Measurements from ENCODE around the gene PLCL2.
"Not testable (repeated sequence)": the region's sequence is repeated elsewhere in the genome, so short reads cannot be mapped to it uniquely, and the experiment has no call there.

PLCL2 gene

DNA sequence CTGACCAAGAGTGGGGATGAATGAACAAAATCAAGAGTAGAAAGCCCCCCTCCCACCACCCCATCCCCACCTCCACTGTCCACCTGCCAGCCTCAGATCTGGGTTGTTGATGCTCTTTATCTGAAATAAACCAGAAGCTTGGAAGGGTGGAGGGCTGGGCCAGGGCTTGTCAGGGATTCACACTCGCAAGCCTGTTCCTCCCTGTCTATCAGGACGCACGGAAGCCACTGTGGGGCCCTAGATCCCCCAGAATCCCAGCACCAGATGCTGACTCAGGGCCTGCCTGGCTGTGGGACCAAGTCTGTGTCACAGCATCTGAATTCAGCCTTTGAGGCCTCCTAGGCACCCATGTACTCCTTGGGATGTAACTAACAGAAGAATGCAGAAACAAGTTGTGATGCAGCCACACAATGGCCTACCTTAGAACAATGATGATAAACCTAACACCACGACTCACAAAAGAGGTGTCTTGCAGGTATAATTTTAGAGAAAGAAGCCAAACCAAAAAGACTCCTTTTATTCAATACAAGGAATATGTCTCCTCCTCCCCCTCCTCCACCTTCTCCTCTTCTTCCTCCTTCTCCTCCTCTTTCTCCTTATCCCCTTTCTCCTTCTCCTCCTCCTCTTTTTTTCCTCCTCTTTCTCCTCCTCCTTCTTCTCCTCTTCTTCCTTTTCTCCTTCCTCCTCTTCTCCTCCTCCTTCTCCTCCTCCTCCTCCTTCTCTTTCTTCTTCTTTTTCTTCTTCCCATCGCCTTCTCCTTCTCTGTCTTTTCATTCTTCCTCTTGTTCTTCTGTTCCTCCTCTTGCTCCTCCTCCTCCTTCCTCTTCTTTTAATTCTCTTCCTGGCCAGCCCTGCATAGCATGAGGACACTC lies 234.7 kb downstream of the PLCL2 start:
- Histone ChIP-seq H3K4me3 (ENCODE audit: low read depth, low read length) (no peak overlapping the region), H3K27ac (no peak overlapping the region), H3K27me3 (replicated peaks) (no peaks in the 10 kb centered on the region), H3K36me3 (replicated peaks) (no peaks in the 10 kb centered on the region)
- TF ChIP-seq, protein P1, sequence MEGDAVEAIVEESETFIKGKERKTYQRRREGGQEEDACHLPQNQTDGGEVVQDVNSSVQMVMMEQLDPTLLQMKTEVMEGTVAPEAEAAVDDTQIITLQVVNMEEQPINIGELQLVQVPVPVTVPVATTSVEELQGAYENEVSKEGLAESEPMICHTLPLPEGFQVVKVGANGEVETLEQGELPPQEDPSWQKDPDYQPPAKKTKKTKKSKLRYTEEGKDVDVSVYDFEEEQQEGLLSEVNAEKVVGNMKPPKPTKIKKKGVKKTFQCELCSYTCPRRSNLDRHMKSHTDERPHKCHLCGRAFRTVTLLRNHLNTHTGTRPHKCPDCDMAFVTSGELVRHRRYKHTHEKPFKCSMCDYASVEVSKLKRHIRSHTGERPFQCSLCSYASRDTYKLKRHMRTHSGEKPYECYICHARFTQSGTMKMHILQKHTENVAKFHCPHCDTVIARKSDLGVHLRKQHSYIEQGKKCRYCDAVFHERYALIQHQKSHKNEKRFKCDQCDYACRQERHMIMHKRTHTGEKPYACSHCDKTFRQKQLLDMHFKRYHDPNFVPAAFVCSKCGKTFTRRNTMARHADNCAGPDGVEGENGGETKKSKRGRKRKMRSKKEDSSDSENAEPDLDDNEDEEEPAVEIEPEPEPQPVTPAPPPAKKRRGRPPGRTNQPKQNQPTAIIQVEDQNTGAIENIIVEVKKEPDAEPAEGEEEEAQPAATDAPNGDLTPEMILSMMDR (IDR thresholded peaks at IDR 0.05; ENCODE audit: low read depth, low read length, missing control alignments), result no peak
- no peak for DNase-seq
- in situ Hi-C loops (cut with HindIII; ENCODE audit: low pct_ligation_motif_present, low sequenced_read_pairs), result no loop called here

- no peak overlapping the region for H3K27ac ChIP-seq
- H3K36me3 ChIP-seq (replicated peaks), result no peaks in the 10 kb centered on the region
- TF ChIP-seq, protein P1 (IDR thresholded peaks at IDR 0.05; ENCODE audit: low read depth, low read length, missing control alignments), result no peak
- no peaks in the 10 kb centered on the region for H3K27me3 ChIP-seq (replicated peaks)
- no peak overlapping the region for H3K4me3 ChIP-seq (ENCODE audit: low read depth, low read length)
- DNase-seq, result no peak
- in situ Hi-C loops (cut with HindIII; ENCODE audit: low pct_ligation_motif_present, low sequenced_read_pairs), result no loop called here
Measured at GRCh38 chr3:17120115-17120514, 235.4 kb downstream of the PLCL2 start.

- no peak overlapping the region for H3K27ac ChIP-seq
- in situ Hi-C loops (cut with HindIII; ENCODE audit: low pct_ligation_motif_present, low sequenced_read_pairs), result no loop called here
- H3K4me3 ChIP-seq (ENCODE audit: low read depth, low read length), result no peak overlapping the region
- TF ChIP-seq, protein P1 (IDR thresholded peaks at IDR 0.05; ENCODE audit: low read depth, low read length, missing control alignments), result no peak
- H3K36me3 ChIP-seq (replicated peaks), result no peaks in the 10 kb centered on the region
- DNase-seq, result no peak
- H3K27me3 ChIP-seq (replicated peaks), result no peaks in the 10 kb centered on the region
Measured at GRCh38 chr3:17121336-17121735, 236.6 kb downstream of the PLCL2 start.

DNA sequence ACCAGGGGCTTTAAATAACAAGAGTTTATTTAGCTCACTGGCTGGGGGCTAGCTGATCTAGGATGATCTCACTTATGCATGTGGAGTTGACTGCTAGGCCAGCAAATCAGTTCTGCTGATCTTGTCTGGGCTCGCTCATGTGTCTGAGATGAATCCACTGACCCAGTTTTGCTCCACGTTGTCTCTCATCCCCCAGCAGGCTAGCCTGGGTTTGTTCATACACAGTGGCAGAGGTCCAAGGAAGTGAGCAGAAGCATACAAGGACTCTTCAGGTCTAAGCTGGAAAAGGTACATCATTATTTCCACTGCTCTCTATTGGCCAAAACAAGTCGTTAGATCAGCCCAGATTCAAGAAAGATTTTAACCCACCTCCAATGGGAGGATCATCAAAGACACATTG lies 238.0 kb downstream of the PLCL2 start:
- TF ChIP-seq, protein P1 (IDR thresholded peaks at IDR 0.05; ENCODE audit: low read depth, low read length, missing control alignments), result no peak
- Histone ChIP-seq H3K27ac (no peak overlapping the region), H3K27me3 (replicated peaks) (no peaks in the 10 kb centered on the region), H3K4me3 (ENCODE audit: low read depth, low read length) (no peak overlapping the region), H3K36me3 (replicated peaks) (no peaks in the 10 kb centered on the region)
- in situ Hi-C loops (cut with HindIII; ENCODE audit: low pct_ligation_motif_present, low sequenced_read_pairs), result no loop called here
- no peak for DNase-seq

DNA sequence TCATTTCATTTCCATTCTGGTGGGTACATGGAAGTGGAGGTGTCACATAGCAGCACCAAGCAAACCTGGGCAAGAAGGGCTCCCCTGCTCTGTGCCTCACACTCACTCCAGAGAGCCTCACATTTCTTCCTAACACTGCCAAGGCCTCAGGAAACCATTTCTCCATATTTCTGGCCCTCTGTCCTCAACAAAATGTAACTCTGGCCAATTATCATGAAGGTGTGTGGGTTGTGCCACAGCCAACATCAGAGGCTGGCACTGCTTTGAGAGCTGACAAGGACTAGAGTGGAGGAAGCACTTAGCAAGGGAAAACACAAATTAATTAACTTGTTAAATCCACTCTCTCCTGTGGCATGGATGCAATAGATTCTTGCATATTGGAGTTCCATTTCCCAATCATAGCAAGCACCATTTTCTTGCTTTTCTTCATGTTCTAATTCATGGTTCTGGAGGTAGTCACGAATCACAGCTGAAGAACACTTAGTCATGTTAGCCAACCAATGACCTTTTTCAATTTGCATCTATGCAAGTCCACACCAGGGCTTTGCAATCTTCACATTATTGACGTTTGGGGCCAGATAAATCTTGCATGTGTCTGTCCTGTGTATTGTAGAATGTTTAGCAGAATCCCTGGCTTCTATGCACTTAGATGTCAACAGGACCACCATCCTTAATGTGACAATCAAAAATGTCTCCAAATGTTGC lies 241.1 kb downstream of the PLCL2 start:
- Histone ChIP-seq H3K36me3 (replicated peaks) (no peaks in the 10 kb centered on the region), H3K27me3 (replicated peaks) (no peaks in the 10 kb centered on the region), H3K4me3 (ENCODE audit: low read depth, low read length) (no peak overlapping the region), H3K27ac (no peak overlapping the region)
- DNase-seq, result no peak
- TF ChIP-seq, protein P1 (IDR thresholded peaks at IDR 0.05; ENCODE audit: low read depth, low read length, missing control alignments), result no peak
- in situ Hi-C loops (cut with HindIII; ENCODE audit: low pct_ligation_motif_present, low sequenced_read_pairs), result no loop called here

DNA sequence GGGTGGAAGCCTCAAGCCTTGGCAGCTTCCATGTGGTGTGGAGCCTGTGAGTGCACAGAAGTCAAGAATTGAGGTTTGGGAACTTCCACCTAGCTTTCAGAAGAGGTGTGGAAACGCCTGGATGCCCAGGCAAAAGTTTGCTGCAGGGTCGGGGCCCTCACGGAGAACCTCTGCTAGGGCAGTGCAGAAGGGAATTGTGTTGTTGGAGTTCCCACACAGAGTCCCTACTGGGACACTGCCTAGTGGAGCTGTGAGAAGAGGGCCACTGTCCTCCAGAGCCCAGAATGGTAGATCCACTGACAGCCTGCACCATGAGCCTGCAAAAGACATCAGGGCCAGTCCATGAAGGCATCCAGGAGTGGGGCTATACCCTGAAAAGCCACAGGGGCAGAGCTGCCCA lies 243.9 kb downstream of the PLCL2 start:
- H3K4me3 ChIP-seq (ENCODE audit: low read depth, low read length); H3K36me3 ChIP-seq (replicated peaks); DNase-seq; H3K27me3 ChIP-seq (replicated peaks); in situ Hi-C loops (cut with HindIII; ENCODE audit: low pct_ligation_motif_present, low sequenced_read_pairs); H3K27ac ChIP-seq: not testable (repeated sequence)

Data from brain microvascular endothelial cell (primary cell).